Measurements from ENCODE around the gene TMPRSS4.

The TMPRSS4 gene

GRCh38 chr11:118153976-118154375, 77.1 kb downstream of the TMPRSS4 start:
- no peak for DNase-seq (ENCODE audit: low read depth in 3 of 3)

DNA sequence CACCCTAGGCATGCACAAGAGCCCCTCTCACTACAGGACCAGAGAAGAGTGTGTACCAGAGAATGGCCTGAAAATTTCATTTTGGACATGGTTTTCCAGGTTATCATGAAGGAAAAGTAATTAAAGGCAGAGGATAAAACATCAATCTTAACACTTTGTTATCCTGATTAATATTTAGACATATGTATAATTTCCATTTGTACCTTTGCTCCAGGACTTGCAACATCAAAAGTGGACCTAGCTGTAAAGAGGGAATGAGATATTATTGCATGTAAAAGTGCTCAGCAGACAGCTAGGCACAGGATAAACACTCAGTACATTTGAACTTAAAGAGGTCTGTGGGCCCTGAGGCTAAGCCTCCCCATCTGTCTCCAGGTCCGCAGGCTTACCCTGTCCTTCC, 77.8 kb downstream of the TMPRSS4 start:
- no peak for DNase-seq (ENCODE audit: low read depth in 3 of 3)

GRCh38 chr11:118155776-118156530, 79.1 kb downstream of the TMPRSS4 start:
- DNase-seq (ENCODE audit: low read depth in 3 of 3): no peak

DNA sequence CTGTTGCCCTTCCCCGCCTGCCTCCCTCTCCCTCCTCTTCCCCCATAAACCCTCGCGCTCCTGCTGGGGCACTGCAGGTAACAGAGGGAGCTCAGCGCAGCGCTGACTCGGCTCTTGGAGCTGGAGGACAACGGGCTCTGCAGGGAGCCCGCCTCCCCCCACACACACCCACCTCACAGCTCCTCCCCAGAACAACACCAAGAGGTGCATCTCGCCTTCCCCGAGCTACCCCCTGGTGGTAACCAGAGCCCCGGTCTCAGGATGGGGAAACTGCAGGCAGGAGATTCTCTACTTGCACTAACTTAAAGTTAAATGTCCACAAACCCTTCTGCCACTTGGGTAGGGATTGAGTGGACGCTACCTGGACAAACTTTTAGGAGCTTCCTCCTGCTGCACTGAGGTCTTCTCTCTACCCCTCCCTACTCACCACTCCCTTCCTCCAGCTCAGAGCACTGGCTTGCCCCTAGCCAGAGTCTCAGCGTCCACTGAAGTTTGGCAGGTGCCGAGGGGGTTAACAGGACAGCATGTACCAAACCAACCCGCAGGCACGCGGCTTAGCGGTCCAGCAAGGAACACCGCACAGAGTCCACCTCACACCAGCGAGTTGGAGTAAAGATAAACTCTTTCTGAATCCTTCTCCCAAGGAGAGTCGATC, 79.8 kb downstream of the TMPRSS4 start:
- DNase-seq (ENCODE audit: low read depth in 3 of 3): no peak

- DNase-seq (ENCODE audit: low read depth in 3 of 3): no peak
Measured at GRCh38 chr11:118157186-118157895, 80.5 kb downstream of the TMPRSS4 start.

- no peak for DNase-seq (ENCODE audit: low read depth in 3 of 3)
Measured at GRCh38 chr11:118161786-118162185, 84.9 kb downstream of the TMPRSS4 start.

- DNase-seq (ENCODE audit: low read depth in 3 of 3): no peak
Measured at GRCh38 chr11:118162846-118163245, 86.0 kb downstream of the TMPRSS4 start.

GRCh38 chr11:118163494-118163893, 86.6 kb downstream of the TMPRSS4 start:
- DNase-seq (ENCODE audit: low read depth in 3 of 3): no peak

DNA sequence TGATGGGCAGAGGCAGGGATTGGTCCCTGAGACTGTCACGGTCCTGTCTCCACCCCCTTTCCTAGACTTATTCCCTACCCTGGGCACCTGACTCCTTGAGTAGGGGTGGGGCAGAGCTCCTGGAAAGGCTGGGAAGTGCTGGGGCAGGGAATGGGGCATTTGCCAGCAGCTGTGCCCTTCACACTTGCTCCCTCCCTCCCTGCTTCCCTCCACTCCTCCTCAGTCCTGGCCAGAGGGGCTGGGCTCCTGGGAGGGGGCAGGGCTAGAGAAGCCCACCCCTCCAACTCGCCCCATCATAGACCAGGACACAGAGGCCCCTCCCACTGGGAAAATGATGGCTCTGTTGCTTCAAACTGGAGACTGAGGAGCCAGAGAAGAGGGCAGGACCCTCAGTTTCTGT, 88.0 kb downstream of the TMPRSS4 start:
- DNase-seq (ENCODE audit: low read depth in 3 of 3): no peak

DNA sequence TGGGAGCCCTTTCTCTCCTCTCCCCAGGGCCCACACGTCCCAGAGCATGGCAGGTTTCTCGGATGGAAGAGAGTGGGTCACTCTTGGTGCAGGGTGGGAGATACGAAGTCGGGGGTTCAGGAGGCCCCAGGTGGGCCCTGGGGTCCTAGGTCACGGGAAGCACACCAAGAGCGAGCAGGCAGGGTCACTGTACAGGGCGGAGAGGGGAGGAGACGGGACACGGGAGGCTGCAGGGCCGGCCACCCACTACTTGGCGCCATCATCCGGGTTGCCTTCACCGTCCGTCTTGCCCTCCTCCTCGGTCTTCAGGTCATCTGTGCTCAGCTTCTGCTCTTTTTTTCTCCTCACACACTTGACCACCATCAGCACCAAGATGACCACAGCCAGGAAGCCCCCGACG, 89.8 kb downstream of the TMPRSS4 start:
- no peak for DNase-seq (ENCODE audit: low read depth in 3 of 3)

- DNase-seq (ENCODE audit: low read depth in 3 of 3): no peak
Measured at GRCh38 chr11:118167253-118167652, 90.4 kb downstream of the TMPRSS4 start.

GRCh38 chr11:118167906-118168305, 91.0 kb downstream of the TMPRSS4 start:
- DNase-seq (ENCODE audit: low read depth in 3 of 3): no peak

DNA sequence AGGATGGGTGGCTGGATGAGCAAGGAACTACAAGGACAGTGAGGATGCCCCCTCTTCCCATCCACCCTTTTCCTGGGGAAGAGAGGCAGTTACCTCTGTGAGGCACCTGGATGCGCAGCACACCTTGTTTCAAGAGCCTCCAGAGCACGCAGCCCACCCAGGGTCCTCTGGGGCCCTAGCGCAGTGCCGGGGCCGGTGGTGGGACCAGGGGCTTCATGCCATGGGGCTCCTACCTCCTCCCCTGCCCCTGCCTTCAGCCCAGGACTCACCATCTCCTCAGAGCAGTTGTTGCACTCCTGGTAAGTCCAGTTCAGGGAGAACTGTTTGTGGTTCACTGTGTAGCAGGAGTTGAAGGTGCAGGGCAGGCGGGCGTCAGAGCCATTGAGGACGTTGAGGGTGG, 91.4 kb downstream of the TMPRSS4 start:
- DNase-seq (ENCODE audit: low read depth in 3 of 3): no peak

DNA sequence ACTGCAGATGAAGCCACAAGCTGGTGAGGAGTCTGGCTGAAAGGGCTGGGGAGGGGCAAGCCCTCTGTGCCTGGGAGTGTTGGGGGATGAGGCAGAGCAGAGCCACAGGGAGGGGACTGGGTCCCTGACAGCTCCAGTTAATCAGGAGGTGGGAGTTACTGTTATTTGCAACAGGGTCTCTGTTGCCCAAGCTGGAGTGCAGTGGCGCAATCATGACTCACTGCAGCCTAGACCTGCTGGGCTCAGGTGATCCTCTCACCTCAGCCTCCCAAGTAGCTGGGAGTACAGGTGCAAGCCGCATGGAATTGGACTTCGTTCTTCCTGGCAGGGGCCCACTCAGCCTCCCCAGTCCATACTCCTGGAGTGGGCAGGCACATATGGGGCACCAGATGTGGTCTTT, 91.9 kb downstream of the TMPRSS4 start:
- DNase-seq (ENCODE audit: low read depth in 3 of 3): no peak

- DNase-seq (ENCODE audit: low read depth in 3 of 3): no peak
Measured at GRCh38 chr11:118169300-118170140, 92.6 kb downstream of the TMPRSS4 start.

- DNase-seq (ENCODE audit: low read depth in 3 of 3): no peak
Measured at GRCh38 chr11:118170231-118170630, 93.4 kb downstream of the TMPRSS4 start.

DNA sequence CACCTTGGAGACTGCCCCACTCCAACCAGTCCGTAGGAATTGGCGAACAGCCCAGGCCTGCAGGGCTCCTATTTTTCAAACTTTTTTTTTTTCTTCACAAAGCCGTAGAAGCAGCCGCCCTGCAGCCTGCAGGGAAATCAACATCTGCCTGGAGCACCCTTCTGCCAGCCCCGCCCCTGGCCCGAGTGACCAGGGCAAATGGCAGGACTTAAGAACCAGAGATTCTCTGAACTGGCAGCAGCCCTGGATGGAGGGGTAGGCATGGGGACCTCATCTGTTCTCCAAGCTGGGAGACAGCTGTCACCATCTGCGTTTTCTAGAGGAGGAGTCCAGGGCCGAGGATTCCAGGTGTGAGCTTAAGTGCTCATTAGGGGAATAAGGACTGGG, 94.0 kb downstream of the TMPRSS4 start:
- DNase-seq (ENCODE audit: low read depth in 3 of 3): no peak

Data from stimulated activated CD4-positive, alpha-beta T cell treated with anti-CD3 and anti-CD28 coated beads, TNF-alpha, amount 100 ng/mL, for 4 hours (primary cell).